ENCODE results near the gene CABP1.

The CABP1 gene

DNA sequence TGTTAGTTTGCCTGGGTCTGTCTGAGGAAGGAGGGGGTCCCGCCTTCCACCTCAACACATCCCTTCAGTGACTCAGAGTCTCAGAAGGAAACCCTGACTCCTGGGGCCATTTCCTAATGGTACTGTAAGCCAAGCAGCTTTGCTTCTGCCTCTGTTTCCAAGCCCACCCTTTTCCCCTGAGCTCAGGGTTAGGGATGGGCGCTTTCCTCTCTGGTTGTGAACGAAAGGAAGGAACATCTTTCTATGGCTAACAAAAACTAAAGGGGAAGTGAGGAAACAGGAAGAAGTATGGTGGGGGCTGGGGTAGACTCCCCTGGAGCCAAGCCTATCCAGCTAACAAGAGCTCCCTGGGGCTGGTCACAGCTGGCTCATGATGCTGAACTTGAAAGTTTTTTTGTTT, 58.2 kb downstream of the CABP1 start:
- no peak for DNase-seq

DNA sequence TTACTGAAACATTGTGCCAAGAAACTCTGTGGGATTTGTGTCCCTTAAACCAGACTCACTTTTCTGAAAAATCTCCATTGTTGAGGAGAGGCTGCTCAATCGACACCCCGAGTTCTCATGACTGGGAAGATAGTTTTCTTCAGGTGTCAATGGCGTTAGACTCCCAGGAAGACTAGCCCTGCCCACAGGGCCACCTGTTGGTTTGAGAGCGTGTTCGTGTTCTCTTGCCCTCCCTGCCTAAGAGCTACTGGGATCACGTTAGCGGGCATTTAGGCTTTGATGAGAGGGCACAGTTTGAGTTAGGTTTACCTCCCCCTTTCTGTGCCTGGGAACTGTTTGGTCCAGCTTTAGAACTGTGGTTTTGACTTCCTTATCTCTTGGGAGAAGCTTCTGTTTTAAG, 59.1 kb downstream of the CABP1 start:
- no peak for DNase-seq

DNA sequence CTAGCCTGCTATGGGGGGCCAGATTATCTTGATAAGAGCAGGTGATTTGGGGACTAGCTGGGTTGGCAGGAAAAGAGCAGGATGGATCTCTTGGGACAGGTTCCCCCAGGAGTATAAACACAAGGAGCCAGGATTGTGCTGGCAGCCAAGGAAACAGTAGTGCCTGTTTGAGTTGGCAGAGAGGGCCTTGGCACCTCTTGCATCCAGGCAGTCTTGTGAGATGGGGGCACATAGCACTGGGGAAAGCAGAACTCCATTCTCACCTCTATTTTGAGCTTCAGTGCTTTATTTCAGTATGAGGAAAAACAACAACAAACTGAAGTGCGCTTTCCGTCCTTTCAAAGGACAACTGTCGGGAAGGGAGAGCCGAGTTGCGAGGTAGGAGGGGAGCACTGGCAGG, 60.5 kb downstream of the CABP1 start:
- no peak for DNase-seq

GRCh38 chr12:120702637-120703036, 62.2 kb downstream of the CABP1 start:
- DNase-seq: no peak

- DNase-seq: no peak
Measured at GRCh38 chr12:120703311-120703942, 63.0 kb downstream of the CABP1 start.

- no peak for DNase-seq
Measured at GRCh38 chr12:120705618-120706017, 65.2 kb downstream of the CABP1 start.

- no peak for DNase-seq
Measured at GRCh38 chr12:120706029-120706428, 65.6 kb downstream of the CABP1 start.

GRCh38 chr12:120708651-120709050, 68.2 kb downstream of the CABP1 start:
- no peak for DNase-seq

DNA sequence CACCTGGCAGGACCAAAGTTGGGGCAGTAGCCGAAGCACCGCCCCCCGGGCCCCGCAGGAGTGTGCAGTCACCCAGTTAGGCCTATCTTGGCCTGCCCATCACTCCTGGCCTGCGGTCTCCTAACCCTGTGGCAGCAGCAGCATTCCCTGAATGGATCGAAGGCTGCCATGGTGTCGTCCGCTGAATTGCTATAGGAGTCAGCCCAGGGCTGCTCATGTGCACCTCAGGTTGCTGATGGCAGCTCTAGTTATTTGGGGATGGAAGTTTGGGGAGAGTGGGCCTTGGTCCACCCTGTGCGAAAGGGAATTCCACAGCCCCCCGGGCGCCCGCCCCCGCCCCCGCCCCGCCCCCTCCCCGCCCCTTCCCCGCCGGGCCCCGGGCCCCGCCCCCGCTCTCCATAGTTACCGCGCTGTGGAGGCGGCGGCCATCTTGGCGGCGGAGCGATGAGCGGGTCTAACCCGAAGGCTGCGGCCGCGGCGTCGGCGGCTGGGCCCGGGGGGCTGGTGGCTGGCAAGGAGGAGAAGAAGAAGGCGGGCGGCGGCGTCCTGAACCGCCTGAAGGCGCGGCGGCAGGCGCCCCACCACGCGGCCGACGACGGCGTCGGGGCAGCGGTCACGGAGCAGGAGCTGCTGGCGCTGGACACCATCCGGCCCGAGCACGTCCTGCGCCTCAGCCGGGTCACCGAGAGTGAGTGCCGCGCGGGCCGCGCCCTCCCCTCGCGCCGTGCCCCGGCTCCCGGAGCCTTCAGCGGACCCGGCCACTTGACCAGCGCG, 69.8 kb downstream of the CABP1 start, which contains the start of gene UNC119B:
TSS of gene UNC119B (plus strand) at position 428 of the 774 bp plus-strand sequence. CDS start at position 445, 17 bp downstream.
- peak; percentile 65 to 73 for DNase-seq

DNA sequence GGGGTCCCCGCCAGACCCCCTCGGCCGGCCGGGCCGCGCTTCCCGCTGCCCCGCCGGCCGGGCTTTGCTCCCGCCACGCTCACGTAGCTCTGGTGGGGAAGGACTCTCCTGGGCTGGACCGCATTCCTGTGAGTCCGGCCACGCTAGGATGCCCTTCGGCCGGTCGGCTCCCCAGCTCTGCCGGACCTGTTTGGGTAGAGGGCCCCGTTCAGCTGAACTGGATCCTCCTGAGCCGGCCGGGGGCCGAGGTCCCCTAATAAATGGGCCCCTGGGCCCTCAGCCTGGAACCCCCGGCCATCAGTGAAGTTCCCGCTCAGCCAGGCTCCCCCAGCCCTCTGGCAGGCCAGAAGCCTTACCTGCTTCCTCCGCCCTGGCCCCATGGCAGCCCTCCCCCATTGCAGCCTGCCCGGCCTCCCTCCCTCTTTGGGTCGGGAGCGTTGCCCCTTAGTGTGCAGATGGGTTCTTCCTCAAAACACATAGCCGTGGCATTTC, 70.4 kb downstream of the CABP1 start:
- peak in 1 of 2 donors; percentile 16 for DNase-seq

- no peak for DNase-seq
Measured at GRCh38 chr12:120711411-120711810, 71.0 kb downstream of the CABP1 start.

DNA sequence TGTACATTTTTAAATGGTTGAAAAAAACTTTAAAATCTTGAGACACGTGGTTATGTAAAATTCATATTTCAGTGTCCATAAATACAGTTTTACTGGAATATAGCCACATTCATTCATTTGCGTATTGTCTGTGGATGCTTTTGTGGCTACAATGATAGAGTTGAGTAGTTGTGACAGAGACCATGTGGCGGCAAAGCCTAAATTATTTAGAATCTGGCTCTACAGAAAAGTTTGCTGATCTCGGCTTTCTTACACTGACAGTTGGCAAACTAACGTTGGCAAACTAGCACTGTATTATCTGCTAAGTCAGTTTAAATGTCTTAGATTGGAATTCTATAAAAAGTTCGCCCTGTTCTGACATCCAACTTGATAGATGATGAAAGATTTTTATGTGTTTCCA, 72.2 kb downstream of the CABP1 start:
- DNase-seq: no peak

- peak; percentile 83 to 87 for DNase-seq
Measured at GRCh38 chr12:120713861-120714482, 73.5 kb downstream of the CABP1 start.

Data from CD4-positive, alpha-beta T cell treated with Interleukin-4 for 1 hour (primary cell).